ENCODE measurements around the gene ATXN1. TPM values are rescaled to one million over a fixed set of nuclear protein-coding genes. Genes with fewer than 3 reads are reported as not detected.

ATXN1 gene
- total and polyA plus RNA-seq, 2 donors from 2014 or later: 4.2 to 58.2 TPM

- Histone ChIP-seq H3K9ac (ENCODE audit: low read length in 3 of 3) (no peak overlapping the region), H3K36me3 (ENCODE audit: control insufficient read depth in 2 of 3, insufficient read depth in 3 of 3, low read length in 3 of 3) (no peaks in the 10 kb centered on the region), H3K27me3 (ENCODE audit: control insufficient read depth, insufficient read depth, low read length) (no peaks in the 10 kb centered on the region), H3K9me3 (ENCODE audit: control insufficient read depth in 2 of 3, insufficient read depth in 1 of 3, low read length in 3 of 3) (no peaks in the 10 kb centered on the region), H3K27ac (ENCODE audit: low read depth in 2 of 2, low read length in 2 of 2) (no peak overlapping the region), H3K4me1 (ENCODE audit: control insufficient read depth in 2 of 3, insufficient read depth in 2 of 3, low read depth in 1 of 3, low read length in 3 of 3) (no peaks in the 10 kb centered on the region), H3K4me3 (ENCODE audit: low read length in 3 of 3) (no peak overlapping the region)
- no peak for FAIRE-seq
- intact Hi-C loops (cut with DNase I): no loop called here
- DNase-seq: no peak
- TF ChIP-seq CTCF (IDR thresholded peaks at IDR 0.05; ENCODE audit: borderline replicate concordance, extremely low read depth, insufficient read depth): no peak
Measured at GRCh38 chr6:16623731-16624130, 137.5 kb downstream of the ATXN1 start.

- Histone ChIP-seq H3K27me3 (ENCODE audit: control insufficient read depth, insufficient read depth, low read length) (no peaks in the 10 kb centered on the region), H3K9me3 (ENCODE audit: control insufficient read depth in 2 of 3, insufficient read depth in 1 of 3, low read length in 3 of 3) (no peaks in the 10 kb centered on the region), H3K4me1 (ENCODE audit: control insufficient read depth in 2 of 3, insufficient read depth in 2 of 3, low read depth in 1 of 3, low read length in 3 of 3) (no peaks in the 10 kb centered on the region), H3K4me3 (ENCODE audit: low read length in 3 of 3) (no peak overlapping the region), H3K27ac (ENCODE audit: low read depth in 2 of 2, low read length in 2 of 2) (no peak overlapping the region), H3K9ac (ENCODE audit: low read length in 3 of 3) (no peak overlapping the region), H3K36me3 (ENCODE audit: control insufficient read depth in 2 of 3, insufficient read depth in 3 of 3, low read length in 3 of 3) (no peaks in the 10 kb centered on the region)
- no peak for TF ChIP-seq CTCF (IDR thresholded peaks at IDR 0.05; ENCODE audit: borderline replicate concordance, extremely low read depth, insufficient read depth)
- DNase-seq: no peak
- intact Hi-C loops (cut with DNase I): no loop called here
- no peak for FAIRE-seq
Measured at GRCh38 chr6:16623029-16623653, 138.1 kb downstream of the ATXN1 start.

GRCh38 chr6:16622193-16622592, 139.1 kb downstream of the ATXN1 start:
- no peaks in the 10 kb centered on the region for H3K27me3 ChIP-seq (ENCODE audit: control insufficient read depth, insufficient read depth, low read length)
- H3K27ac ChIP-seq (ENCODE audit: low read depth in 2 of 2, low read length in 2 of 2): no peak overlapping the region
- DNase-seq (no peak), FAIRE-seq (no peak)
- H3K4me3 ChIP-seq (ENCODE audit: low read length in 3 of 3): no peak overlapping the region
- H3K4me1 ChIP-seq (ENCODE audit: control insufficient read depth in 2 of 3, insufficient read depth in 2 of 3, low read depth in 1 of 3, low read length in 3 of 3): no peaks in the 10 kb centered on the region
- no peak overlapping the region for H3K9ac ChIP-seq (ENCODE audit: low read length in 3 of 3)
- no peak for TF ChIP-seq CTCF (IDR thresholded peaks at IDR 0.05; ENCODE audit: borderline replicate concordance, extremely low read depth, insufficient read depth)
- intact Hi-C loops (cut with DNase I): no loop called here
- no peaks in the 10 kb centered on the region for H3K9me3 ChIP-seq (ENCODE audit: control insufficient read depth in 2 of 3, insufficient read depth in 1 of 3, low read length in 3 of 3)
- H3K36me3 ChIP-seq (ENCODE audit: control insufficient read depth in 2 of 3, insufficient read depth in 3 of 3, low read length in 3 of 3): no peaks in the 10 kb centered on the region

GRCh38 chr6:16621002-16621401, 140.3 kb downstream of the ATXN1 start:
- intact Hi-C loops (cut with DNase I): no loop called here
- FAIRE-seq (no peak), DNase-seq (no peak)
- Histone ChIP-seq H3K9ac (ENCODE audit: low read length in 3 of 3) (no peak overlapping the region), H3K27ac (ENCODE audit: low read depth in 2 of 2, low read length in 2 of 2) (no peak overlapping the region), H3K9me3 (ENCODE audit: control insufficient read depth in 2 of 3, insufficient read depth in 1 of 3, low read length in 3 of 3) (no peaks in the 10 kb centered on the region), H3K27me3 (ENCODE audit: control insufficient read depth, insufficient read depth, low read length) (no peaks in the 10 kb centered on the region), H3K36me3 (ENCODE audit: control insufficient read depth in 2 of 3, insufficient read depth in 3 of 3, low read length in 3 of 3) (no peaks in the 10 kb centered on the region), H3K4me1 (ENCODE audit: control insufficient read depth in 2 of 3, insufficient read depth in 2 of 3, low read depth in 1 of 3, low read length in 3 of 3) (no peaks in the 10 kb centered on the region), H3K4me3 (ENCODE audit: low read length in 3 of 3) (no peak overlapping the region)
- no peak for TF ChIP-seq CTCF (IDR thresholded peaks at IDR 0.05; ENCODE audit: borderline replicate concordance, extremely low read depth, insufficient read depth)
